ENCODE measurements around the gene CEACAM5. TPM values are rescaled to one million over a fixed set of nuclear protein-coding genes. Genes with fewer than 3 reads are reported as not detected.
"Not testable (repeated sequence)": the region's sequence is repeated elsewhere in the genome, so short reads cannot be mapped to it uniquely, and the experiment has no call there.

Gene CEACAM5
- total RNA-seq, 2 donors from 2014 or later: not detected

DNA sequence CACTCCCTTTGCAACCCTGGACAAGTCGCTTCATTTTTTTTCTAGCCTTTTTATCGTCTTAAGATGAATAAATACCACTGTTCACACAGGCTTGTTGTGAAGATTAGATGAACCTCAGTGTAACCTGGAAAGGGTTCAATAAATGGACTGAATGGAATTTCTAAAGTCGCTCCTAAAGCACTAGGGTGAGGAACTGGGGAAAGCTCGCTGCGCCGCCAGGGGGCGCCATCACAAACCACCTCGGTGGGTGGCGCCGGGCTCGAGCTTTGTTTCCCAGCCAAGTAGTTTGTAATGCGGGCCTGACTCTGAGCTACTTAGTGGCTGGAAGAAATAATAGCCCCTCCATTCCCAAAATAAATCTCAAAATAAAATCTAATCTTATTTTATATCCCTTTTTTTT lies 44.7 kb downstream of the CEACAM5 start:
- Histone ChIP-seq H3K36me3 (no peaks in the 10 kb centered on the region), H3K4me1 (no peaks in the 10 kb centered on the region), H3K9me3 (no peaks in the 10 kb centered on the region), H3K4me3 (no peak overlapping the region), H3K27ac (no peak overlapping the region), H3K27me3 (no peaks in the 10 kb centered on the region)
- TF ChIP-seq, protein P1, sequence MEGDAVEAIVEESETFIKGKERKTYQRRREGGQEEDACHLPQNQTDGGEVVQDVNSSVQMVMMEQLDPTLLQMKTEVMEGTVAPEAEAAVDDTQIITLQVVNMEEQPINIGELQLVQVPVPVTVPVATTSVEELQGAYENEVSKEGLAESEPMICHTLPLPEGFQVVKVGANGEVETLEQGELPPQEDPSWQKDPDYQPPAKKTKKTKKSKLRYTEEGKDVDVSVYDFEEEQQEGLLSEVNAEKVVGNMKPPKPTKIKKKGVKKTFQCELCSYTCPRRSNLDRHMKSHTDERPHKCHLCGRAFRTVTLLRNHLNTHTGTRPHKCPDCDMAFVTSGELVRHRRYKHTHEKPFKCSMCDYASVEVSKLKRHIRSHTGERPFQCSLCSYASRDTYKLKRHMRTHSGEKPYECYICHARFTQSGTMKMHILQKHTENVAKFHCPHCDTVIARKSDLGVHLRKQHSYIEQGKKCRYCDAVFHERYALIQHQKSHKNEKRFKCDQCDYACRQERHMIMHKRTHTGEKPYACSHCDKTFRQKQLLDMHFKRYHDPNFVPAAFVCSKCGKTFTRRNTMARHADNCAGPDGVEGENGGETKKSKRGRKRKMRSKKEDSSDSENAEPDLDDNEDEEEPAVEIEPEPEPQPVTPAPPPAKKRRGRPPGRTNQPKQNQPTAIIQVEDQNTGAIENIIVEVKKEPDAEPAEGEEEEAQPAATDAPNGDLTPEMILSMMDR (IDR thresholded peaks at IDR 0.05): peak; percentile 20 to 62
- DNase-seq (ENCODE audit: low spot score): no peak

DNA sequence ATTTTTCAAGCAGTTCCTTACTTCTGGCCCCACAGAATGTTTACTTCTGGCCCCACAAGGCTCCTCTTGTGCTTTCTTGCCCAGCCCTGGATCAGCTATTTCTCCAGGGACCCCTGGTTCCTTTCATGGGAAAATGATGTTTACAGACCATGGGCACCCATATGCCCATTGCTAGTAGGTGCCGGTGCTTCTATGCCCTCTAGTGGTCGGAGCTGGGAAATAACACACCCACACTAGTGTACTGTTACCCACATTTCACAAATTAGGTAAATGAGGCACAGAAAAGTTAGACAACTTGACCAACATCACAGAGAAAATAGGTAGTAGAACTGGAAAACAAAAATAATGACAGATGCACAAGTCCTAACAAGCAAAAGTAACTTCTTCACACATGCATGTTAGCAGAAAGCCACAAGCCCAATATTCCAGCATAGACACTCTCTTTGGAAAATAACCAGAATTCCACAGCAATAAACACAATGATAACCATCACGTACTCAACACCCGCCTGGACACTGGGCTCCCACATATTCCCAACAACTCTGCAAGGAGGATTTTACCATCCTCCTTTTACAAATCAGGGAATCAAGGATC lies 45.6 kb downstream of the CEACAM5 start:
- Histone ChIP-seq H3K36me3 (no peaks in the 10 kb centered on the region), H3K27me3 (no peaks in the 10 kb centered on the region), H3K4me1 (no peaks in the 10 kb centered on the region), H3K4me3 (no peak overlapping the region), H3K9me3 (no peaks in the 10 kb centered on the region), H3K27ac (no peak overlapping the region)
- DNase-seq (ENCODE audit: low spot score): no peak
- TF ChIP-seq, protein P1 (IDR thresholded peaks at IDR 0.05): peak; percentile 57 to 70

DNA sequence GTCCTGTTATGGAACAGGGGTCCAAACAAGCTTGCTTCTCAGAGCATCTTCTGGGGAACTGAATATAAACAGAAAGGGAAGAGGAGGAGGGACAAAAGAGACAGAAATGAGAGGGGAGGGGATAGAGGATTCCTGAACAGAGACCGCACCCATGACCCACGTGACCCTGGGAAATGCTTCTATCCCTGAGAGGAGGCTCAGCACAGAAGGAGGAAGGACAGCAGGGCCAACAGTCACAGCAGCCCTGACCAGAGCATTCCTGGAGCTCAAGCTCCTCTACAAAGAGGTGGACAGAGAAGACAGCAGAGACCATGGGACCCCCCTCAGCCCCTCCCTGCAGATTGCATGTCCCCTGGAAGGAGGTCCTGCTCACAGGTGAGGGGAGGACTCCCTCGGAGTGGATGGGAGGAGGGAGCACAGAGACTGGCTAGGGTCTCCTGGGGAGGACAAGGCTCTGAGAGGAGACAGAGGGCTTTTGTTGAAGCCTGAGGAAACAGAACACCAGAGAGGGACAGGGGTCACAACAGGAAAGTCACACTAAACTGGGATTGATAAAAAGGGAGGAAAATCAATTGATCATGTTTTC lies 47.0 kb downstream of the CEACAM5 start, which contains the start of gene CEACAM6:
CEACAM6 (plus strand) TSS at position 203 of the 586 bp plus-strand sequence; CDS start at position 312, 109 bp downstream.
- Histone ChIP-seq H3K36me3 (no peaks in the 10 kb centered on the region), H3K27ac (no peak within 1 kb of the TSS), H3K4me1 (no peaks in the 10 kb centered on the region), H3K27me3 (no peaks in the 10 kb centered on the region), H3K4me3 (no peak within 1 kb of the TSS), H3K9me3 (no peaks in the 10 kb centered on the region)
- no peak for DNase-seq (ENCODE audit: low spot score)
- TF ChIP-seq, protein P1 (IDR thresholded peaks at IDR 0.05): no peak

DNA sequence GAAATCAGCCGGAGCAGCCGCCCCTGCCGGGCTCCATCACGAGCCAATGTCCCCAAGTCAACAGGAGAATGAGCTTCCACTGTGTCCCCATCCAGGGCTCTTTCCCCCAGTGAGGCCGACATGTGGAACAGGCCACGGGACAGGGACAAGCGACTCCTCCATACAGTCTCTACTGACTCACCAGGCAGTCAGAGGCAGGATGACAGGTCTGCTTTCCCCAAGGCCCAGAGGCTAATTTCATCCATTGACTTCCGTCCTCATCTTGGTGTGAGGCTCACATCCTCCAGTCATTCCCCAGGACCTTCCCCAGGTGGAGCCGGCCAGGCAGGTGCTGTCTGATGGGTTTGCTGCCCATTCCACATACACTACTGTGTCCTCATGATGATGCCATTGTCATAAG lies 50.4 kb downstream of the CEACAM5 start:
- no peaks in the 10 kb centered on the region for H3K9me3 ChIP-seq
- DNase-seq (ENCODE audit: low spot score): no peak
- H3K4me1 ChIP-seq: no peaks in the 10 kb centered on the region
- no peaks in the 10 kb centered on the region for H3K27me3 ChIP-seq
- no peak overlapping the region for H3K27ac ChIP-seq
- no peak overlapping the region for H3K4me3 ChIP-seq
- TF ChIP-seq, protein P1 (IDR thresholded peaks at IDR 0.05): no peak
- no peaks in the 10 kb centered on the region for H3K36me3 ChIP-seq

DNA sequence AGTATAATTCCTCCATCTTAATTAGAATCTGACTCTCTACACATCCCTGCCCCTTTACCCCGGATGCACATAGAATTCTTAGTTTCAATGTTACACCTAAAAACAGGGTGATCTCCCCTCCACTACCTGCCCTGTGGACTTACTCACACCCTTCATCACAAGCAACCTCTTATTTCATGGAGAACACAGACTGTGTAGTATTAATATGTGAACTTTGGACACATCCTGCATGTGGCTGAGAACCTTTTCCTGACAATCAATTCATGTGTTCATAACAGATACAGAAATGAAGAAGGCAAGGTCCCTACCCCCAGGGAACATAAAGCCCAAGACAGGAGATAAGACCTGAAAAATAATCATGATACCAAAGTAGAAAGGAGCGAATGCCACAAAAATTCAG lies 58.7 kb downstream of the CEACAM5 start:
- Histone ChIP-seq H3K27me3 (no peaks in the 10 kb centered on the region), H3K36me3 (no peaks in the 10 kb centered on the region), H3K4me1 (no peaks in the 10 kb centered on the region), H3K9me3 (no peaks in the 10 kb centered on the region), H3K4me3 (no peak overlapping the region), H3K27ac (no peak overlapping the region)
- DNase-seq (ENCODE audit: low spot score): no peak
- TF ChIP-seq, protein P1 (IDR thresholded peaks at IDR 0.05): no peak

DNA sequence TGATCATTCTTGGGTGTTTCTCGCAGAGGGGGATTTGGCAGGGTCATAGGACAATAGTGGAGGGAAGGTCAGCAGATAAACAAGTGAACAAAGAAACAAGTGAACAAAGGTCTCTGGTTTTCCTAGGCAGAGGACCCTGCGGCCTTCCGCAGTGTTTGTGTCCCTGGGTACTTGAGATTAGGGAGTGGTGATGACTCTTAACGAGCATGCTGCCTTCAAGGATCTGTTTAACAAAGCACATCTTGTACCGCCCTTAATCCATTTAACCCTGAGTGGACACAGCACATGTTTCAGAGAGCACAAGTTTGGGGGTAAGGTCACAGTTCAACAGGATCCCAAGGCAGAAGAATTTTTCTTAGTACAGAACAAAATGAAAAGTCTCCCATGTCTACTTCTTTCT lies 59.7 kb downstream of the CEACAM5 start:
- H3K4me3 ChIP-seq; H3K27me3 ChIP-seq; DNase-seq (ENCODE audit: low spot score); H3K9me3 ChIP-seq; H3K4me1 ChIP-seq; H3K36me3 ChIP-seq; H3K27ac ChIP-seq: not testable (repeated sequence)

Measured in right atrium auricular region (tissue), 2 donors.